Fibroblast of skin of right biceps (primary cell): ENCODE data around the gene SLC7A8.
"Not testable (repeated sequence)": the region's sequence is repeated elsewhere in the genome, so short reads cannot be mapped to it uniquely, and the experiment has no call there.

Experiments
- DNase-seq: peaks from one replicate; pipeline ENCODE4 v3.0.0-alpha.2; 2013

The SLC7A8 gene

DNA sequence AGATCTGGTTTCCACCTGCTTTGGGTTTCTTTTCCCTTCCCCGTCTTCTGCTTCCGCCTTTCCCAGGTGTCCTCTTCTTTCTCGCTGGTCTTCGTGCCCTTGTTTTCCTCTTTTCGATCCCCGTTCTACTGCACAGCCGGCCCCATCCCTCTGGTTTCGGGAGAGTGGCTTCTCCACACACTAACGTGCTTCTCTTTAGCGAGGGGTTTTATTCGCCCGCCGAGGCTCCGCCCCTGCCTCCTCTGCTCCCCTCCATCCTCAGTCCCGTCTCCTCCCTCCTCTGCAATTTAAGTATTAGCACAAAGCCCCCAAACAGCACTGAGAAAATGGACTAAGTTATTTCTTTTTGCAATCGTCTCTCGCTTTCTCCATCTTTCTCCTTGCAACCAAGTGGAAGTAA, at the start of gene SLC7A8:
Gene SLC7A8 (minus strand): TSS at position 182 of the 400 bp plus-strand sequence. CDS start 746 bp downstream, outside the sequence.
- DNase-seq: peak; percentile 18

DNA sequence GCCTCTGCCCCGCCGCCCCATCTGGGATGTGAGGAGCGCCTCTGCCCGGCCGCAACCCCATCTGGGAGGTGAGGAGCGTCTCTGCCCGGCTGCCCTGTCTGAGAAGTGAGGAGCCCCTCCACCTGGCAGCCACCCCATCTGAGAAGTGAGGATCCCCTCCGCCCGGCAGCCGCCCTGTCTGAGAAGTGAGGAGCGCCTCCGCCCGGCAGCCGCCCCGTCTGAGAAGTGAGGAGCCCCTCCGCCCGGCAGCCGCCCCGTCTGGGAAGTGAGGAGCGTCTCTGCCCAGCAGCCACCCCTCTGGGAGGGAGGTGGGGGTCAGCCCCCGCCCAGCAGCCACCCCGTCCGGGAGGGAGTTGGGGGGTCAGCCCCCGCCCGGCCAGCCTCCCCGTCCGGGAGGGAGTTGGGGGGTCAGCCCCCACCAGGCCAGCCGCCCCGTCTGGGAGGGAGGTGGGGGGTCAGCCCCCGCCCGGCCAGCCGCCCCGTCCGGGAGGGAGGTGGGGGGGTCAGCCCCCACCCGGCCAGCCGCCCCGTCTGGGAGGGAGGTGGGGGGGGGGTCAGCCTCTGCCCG, 48.9 kb upstream of the SLC7A8 start:
- DNase-seq: not testable (repeated sequence)

DNA sequence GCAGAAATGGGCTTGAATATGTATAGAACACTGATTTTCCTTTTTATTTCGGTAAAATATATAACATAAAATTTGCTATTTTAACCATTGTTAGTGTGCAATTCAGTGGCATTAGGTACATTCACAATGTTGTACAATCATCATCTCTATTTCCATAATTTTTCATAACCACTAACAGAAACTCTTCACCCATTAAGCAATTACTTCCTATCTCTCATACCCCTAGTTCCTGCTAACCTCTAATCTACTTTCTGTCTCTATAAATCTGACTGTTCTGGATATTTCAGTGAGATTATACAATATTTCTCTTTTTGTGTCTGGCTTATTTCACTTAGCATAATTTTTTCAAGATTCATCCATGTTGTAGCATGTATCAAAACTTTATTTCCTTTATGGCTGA, 45.4 kb upstream of the SLC7A8 start:
- no peak for DNase-seq

DNA sequence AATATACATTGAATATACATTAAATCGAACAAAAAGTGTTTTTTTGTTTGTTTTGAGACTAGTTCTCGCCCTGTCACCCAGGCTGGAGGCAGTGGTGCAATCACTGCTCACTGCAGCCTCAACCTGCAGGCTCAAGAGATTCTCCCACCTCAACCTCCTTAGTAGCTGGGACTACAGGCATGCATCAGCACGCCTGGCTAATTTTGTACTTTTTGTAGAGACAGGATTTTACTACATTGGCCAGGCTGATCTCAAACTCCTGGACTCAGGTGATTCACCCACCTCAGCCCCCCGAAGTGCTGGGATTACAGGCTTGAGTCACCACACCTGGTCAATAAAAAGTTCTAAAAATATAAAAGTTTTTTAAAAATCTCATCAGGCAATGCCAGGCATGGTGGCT, 44.1 kb upstream of the SLC7A8 start:
- DNase-seq: no peak

DNA sequence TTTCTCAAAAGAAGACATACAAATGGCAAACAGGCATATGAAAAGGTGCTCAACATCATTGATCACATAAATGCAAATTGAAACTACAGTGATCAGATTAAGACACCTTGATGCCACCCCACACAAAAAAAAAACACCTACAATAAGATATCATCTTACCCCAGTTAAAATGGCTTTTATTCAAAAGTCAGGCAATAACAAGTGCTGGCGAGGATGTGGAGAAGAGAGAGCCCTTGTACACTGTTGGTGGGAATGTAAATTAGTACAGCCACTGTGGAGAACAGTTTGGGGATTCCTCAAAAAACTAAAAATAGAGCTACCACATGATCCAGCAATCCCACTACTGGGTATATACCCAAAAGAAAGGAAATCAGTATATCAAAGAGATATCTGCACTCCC, 41.5 kb upstream of the SLC7A8 start:
- DNase-seq: not testable (repeated sequence)

DNA sequence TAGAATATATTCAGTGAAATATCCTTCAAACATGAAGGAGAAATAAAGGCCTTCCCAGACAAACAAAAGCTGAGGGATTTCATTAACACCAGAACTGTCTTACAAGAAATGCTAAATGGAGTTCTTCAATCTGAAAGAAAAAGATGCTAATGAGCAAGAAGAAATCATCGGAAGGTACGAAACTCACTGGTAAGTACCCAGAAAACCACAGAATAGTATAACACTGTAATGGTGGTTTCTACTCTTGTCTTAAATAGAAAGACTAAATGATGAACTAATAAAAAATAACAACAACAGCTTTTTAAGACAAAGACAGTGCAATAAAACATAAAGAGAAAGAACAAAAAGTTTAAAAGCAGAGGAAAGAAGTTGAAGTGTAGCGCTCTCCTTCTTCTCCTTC, 35.6 kb upstream of the SLC7A8 start:
- DNase-seq: no peak

DNA sequence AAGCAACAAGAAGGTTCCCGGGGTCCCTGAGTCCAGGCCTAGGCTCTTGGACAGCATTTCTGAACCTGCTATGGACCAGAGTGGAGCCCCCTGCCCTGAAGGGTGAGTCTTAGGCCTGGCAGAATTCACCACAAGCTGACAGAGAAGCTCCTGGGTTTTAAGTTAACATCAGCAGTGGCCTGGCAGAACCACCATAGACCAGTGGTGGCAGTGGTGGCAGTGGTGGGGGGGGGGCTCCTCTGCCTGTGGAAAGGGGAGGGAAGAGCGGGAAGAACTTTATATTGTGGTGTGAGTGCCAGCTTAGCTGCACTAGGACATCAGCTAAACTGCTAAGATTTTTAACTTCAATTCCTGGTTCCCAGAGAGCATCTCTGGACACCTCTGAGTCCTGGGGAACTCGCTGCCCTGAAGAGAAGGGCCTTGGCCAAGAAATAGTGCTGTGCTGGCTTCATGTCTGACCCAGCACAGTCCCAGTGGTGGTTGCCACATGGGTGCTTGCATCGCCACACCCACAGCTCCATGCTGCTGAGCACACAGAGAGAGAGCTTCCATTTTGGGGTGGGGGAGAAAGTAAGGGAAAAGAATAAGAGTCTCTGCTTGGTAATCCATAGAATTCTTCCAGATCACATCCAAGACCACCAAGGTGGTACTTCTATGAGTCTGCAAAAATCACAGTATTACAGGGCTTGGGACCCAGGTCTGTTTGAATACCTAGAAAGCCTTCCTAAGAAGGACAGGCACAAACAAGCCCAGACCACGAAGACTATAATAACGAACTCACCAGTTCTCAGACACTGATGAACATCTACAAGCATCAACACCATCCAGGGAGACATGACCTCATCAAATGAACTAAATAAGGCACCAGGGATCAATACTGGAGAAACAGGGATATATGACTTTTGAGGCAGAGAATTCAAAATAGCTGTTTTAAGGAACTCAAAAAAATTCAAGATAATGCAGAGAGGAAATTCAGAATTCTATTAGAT, 33.9 kb upstream of the SLC7A8 start:
- DNase-seq: no peak

DNA sequence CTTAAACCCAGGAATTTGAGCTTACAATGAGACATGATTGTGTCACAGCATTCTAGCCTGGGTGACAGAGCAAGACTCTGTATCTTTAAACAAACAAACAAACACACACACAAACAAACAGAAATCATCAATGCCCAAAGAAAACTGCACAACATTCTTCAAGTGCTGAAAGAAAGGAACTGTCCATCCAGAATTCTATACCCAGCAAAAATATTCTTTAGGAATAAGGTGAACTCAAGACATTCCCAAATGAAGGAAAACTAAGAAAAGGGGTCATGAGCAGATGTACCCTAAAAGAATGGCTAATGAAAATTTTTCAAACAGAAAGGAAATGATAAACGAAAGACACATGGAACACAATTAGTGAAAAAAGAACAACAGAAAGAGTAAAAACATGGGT, 32.0 kb upstream of the SLC7A8 start:
- DNase-seq: no peak

DNA sequence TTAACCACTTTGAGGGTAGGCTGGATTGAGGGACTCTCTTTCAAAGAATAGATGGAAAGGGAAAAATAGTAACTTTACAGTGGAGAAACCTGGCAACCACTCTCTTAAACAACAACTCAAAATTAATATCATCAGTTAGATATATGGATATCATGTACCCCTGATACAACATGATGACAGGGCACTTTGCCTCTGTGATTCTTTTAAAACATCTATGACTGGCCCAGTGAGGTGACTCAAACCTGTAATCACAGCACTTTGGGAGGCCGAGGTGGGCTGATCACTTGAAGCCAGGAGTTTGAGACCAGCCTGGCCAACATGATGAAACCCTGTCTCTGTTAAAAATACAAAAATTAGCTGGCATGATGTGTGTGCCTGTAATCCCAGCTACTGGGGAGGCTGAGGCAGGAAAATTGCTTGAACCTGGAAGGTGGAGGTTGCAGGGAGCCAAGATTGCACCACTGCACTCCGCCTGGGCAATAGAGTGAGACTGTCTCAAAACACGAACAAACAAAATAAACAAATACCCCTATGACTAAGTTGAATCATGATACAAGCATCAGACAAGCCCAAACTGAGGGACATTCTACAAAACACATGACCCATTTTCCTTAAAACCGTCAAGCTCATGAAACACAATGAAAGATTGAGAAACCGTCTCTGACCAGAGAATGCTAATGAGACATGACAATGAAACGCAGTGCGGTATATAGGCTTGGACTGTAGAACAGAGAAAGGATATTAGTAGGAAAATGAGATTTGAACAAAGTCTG, 26.4 kb upstream of the SLC7A8 start:
- DNase-seq: no peak

DNA sequence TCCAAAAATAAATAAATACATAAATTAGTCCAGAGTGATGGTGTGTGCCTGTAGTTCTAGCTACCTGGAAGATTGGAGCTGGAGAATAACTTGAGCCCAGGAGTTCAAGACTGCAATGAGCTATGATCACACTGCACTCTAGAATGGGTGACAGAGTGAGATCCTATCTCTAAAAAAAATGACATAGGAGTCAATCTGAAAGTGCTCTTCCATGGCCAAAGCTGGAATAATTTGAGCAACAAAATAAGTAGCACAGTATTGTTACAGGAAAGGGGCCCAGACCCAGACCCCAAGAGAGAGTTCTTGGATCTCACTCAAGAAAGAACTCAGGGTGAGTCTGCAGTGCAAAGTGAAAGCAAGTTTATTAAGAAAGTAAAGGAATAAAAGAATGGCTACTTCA, 24.9 kb upstream of the SLC7A8 start:
- DNase-seq: no peak

DNA sequence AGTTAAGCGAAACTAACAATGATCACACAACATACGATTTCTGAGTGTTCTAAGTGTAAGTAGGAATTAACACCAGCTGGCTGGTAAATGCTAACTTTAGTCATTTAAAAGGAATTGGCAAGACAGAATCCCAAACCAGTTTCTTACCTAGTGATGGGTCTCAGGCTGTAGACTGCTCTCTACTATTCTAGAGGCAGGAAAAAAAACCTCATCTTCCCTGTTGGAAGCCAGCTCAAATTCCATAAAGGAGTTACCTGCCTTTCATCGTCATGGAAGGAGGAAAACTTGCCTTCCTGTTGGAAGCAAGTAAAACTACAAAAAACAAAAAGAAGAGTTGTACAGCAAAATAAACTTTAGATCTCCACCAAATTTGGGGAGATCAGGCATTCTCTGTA, 23.7 kb upstream of the SLC7A8 start:
- no peak for DNase-seq

DNA sequence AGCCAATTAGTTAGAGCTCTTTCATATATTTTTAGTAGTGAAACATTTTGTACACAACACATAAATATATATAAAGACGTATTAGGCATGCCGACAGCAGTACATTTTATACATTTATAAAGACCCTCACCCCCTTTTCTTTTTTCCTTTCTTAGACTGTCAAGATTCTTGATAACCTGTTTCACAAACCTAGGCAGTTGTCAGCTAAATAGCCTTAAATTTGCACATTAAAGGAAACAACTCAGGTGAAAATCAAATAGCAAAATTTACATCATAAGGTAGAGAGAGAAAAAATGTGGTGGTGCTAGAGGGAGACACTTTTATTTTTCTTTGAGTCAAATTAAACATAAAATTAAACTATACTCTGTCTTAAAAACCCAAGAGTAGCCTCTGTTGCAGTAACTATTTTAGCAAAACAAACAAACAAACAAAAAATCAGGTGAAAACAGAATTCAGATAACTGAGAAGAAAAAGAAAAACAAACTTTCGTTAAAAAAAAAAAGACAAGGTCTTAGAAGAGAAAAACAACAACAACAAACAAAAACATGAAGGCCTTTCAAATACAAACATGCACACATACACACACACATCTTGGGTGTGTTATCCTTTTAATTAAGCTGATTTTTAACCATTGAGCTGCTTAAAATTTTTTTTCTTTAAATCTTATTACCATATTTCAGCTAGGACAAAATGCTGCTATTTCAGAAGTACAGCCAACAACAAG, 23.1 kb upstream of the SLC7A8 start:
- DNase-seq: no peak

DNA sequence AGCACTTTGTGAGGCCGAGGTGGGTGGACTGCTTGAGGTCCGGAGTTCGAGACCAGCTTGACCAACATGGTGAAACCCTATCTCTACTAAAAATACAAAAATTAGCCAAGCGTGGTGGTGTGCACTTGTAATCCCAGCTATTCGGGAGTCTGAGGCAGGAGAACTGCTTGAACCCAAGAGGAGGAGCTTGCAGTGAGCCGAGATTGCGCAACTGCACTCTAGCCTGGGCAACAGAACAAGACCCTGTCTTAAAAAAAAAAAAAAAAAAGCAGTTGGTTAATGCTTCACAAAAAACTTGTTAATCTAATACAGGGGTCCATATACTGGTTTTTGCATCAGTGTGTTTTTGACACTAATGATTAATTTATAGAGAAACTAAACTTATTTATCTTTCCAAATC, 18.5 kb upstream of the SLC7A8 start:
- DNase-seq: no peak

DNA sequence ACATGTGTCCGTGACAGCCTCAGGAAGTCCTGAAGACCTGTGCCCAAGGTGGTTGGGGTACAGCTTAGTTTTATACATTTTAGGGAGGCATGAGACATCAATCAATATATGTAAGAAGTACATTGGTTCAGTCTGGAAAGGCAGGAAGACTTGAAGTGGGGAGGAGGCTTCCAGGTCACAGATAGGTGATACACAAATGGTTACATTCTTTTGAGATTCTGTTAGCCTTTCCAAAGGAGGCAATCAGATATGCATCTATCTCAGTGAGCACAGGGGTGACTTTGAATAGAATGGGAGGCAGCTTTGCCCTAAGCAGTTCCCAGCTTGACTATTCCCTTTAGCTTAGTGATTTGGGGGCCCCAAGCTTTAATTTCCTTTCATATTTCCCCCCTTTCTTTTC, 15.7 kb upstream of the SLC7A8 start:
- not testable (repeated sequence) for DNase-seq

DNA sequence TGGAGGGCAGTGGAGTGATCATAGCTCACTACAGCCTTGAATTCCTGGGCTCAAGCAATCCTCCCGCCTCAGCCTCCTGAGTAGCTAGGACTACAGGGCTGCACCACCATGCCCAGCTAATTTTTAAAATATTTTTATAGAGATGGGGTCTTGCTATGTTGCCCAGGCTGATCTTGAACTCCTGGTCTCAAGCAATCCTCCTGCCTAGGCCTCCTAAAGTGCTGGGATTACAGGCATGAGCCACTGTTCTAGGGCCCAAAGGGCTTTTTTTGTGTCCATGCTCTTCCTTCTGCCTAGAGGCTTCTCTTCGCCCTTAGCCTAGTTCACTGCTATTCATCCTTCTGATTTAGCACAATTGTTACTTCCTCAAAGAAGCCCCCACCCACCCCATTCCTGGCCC, 13.0 kb upstream of the SLC7A8 start:
- not testable (repeated sequence) for DNase-seq

DNA sequence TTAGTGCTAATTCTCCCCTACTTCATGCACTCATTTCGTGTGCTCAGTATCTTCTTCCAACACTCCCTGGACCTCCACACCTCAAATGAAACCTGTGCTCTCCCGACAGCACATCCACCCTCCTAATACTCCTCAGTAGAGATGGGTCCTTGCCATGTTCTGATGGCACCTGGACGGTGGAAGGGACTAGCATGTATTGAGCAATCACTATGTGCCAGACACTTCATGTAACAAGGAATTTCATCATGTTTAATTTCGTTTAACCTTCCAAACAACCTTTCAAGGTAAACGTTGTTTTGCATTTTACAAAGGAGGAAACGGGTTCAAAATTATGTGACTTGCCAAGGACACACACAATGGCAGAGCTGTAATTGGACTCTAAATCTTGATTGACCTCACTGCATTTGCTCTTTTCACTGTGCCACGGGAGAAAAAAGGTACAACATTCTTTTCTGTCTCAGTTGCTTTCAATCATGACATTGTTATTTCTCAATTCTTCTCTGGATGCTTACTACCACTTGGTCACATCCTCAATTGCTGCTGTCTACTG, 12.2 kb upstream of the SLC7A8 start:
- DNase-seq: no peak

DNA sequence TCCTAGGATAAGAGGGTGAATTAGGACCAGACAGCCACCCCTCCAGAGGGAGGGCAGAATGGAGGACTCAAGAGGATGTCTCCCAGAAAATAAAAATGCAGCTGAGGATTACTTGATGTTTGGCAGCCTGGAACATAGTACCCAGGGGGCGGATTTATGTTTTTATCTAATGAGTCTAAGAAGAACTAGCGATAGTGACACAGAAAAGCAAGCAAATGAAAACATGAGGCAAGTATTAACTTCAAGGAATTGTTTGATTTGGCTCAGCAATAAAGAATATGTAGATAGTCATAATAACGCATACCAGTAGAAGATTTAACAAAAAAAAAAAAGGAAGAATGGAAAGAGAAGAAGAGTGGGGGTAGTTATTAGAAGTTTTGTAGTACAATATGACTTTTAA, 10.0 kb upstream of the SLC7A8 start:
- no peak for DNase-seq

DNA sequence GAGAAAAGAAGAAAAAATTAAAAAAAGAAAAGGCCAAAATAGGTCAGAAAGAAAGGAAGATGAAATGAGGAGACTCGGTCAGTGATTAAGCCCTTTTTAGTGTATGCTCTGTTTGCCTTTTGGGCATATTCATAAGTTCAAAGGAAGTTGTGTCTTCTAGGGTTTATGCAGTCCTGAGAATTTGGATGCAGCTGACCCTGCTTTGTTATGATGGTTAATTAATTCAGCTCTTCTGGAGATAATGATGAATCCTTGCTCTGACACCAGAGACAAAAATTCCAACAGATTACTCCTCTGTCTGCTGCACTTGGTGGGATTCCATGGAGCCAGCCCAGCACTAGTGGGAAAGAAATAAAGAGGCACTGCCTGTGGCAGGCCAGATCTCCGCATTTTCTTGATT, 4.5 kb upstream of the SLC7A8 start:
- no peak for DNase-seq

DNA sequence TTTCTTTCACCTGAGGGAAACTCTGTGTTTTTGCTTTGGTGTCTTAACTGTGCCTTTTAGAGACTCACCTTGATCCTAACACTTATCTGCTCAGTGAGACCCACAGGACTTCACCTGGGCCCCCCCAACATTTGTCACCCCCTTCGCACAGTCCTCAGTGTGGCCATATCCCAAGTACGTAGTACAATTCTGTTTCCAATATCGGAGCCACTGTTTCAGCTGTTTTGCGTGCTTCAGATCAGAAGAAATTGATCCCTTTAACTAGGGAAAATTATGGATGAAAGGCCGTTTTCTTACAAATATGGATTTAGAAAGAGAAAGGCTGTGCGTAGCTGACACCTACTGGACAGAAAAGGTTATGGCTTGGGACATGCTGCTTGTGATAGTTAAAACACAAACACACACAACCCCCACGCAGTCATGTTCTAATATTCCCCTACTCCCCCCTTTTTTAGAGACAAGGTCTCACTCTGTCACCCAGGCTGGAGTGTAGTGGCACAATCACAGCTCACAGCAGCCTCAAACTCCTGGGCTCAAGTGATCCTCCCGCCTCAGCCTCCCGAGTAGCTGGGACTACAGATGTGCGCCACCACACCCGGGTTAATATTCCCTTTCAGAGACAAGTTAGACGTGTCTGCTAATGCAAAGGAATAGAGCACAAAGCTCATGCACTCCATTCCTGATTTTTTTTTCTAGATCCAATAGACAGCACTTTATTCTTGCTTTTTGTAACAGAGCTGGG, 3.6 kb upstream of the SLC7A8 start:
- DNase-seq: peak; percentile 62

DNA sequence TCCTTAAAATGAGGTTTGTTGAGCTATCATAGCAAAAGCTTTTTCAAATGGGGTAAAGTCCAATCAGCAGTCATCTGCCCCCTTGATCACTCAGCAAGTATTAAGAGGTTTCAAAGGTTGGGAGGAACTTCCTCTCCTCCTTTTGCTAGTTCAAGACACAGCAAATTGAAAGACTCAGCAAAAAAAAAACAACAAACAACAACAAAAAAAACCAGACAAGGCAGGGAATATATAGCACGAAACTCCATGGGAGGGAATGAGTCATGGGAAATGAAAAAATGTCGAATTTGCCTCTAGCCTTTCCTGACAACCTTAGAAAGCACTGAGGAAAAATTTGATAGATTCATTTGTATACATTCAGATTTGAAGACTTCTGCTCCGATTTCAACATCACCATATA, 1.6 kb upstream of the SLC7A8 start:
- DNase-seq: peak; percentile 22

DNA sequence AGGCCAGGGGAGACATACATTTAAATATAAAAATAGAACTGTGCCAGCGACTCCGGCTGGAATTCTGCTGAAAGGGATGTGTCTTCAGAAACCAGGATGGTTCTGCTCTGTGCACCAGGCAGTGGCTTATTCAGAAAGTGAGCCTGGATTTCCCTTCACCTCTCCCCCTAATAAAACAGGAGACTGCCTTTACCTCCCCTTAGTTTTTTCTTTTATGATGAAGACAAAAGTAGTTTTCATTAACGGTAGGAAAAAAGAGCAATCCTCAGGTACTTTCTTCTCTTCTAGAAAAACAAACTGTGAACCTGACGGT, 346 bp downstream of the SLC7A8 start:
- DNase-seq: no peak
